HepG2 (cell line): ENCODE results near the gene LHB. TPM values are rescaled to one million over a fixed set of nuclear protein-coding genes. Genes with fewer than 3 reads are reported as not detected.

Source experiments
- CBX5 ChIP-seq: sonication (generic); formaldehyde crosslinking; IDR thresholded peaks from 2 replicates; pipeline ENCODE4 v1.4.0; 2020; ENCODE audit warnings: missing genetic modification reagents, borderline replicate concordance
- CC2D1A ChIP-seq: sonication (generic); formaldehyde crosslinking; IDR thresholded peaks from 2 replicates; pipeline ENCODE4 v1.8.1; 2023; ENCODE audit warnings: mild to moderate bottlenecking, missing genetic modification reagents
- EHMT2 ChIP-seq: fragments of 200-600 bp; sonication (generic); IDR thresholded peaks from 2 replicates; pipeline ENCODE4 v1.7.0; 2017; ENCODE audit warnings: antibody characterized with exemption, low read depth, low read length, borderline replicate concordance
- ISL2 ChIP-seq: sonication (generic); formaldehyde crosslinking; IDR thresholded peaks from 2 replicates; pipeline ENCODE4 v1.5.0; 2020; ENCODE audit warnings: missing genetic modification reagents
- JUN ChIP-seq: sonication (generic); formaldehyde crosslinking; IDR thresholded peaks from 2 replicates; pipeline ENCODE4 v1.4.0; 2020; ENCODE audit warnings: mild to moderate bottlenecking, missing genetic modification reagents
- KDM2A ChIP-seq: sonication (generic); formaldehyde crosslinking; IDR thresholded peaks from 2 replicates; pipeline ENCODE4 v1.4.0; 2020; ENCODE audit warnings: low read depth, missing genetic modification reagents, borderline replicate concordance
- MEIS2 ChIP-seq: sonication (generic); formaldehyde crosslinking; IDR thresholded peaks from 2 replicates; pipeline ENCODE4 v1.9.0; 2021; ENCODE audit warnings: mild to moderate bottlenecking, missing genetic modification reagents
- RXRA ChIP-seq: sonication (generic); formaldehyde crosslinking; IDR thresholded peaks from 2 replicates; pipeline ENCODE4 v1.5.1; 2020; ENCODE audit warnings: missing genetic modification reagents
- SOX6 ChIP-seq, 2 experiments: fragments of 450-650 bp in 1 of 2; sonication (generic) in 1 of 2; formaldehyde crosslinking in 1 of 2; IDR thresholded peaks; 2 replicates each; pipeline versions ENCODE4 v1.4.0 to v1.6.1; 2017 to 2020; ENCODE audit warnings: antibody characterized with exemption in 1 of 2, mild to moderate bottlenecking in 1 of 2, missing genetic modification reagents in 1 of 2
- ZNF136 ChIP-seq: sonication (generic); formaldehyde crosslinking; IDR thresholded peaks from 2 replicates; pipeline ENCODE4 v1.8.1; 2022; ENCODE audit warnings: low read depth, mild to moderate bottlenecking, moderate library complexity, missing genetic modification reagents
- ZNF17 ChIP-seq: sonication (generic); formaldehyde crosslinking; IDR thresholded peaks from 2 replicates; pipeline ENCODE4 v1.5.0; 2020; ENCODE audit warnings: mild to moderate bottlenecking, missing genetic modification reagents
- ZNF3 ChIP-seq: IDR thresholded peaks from 2 replicates; pipeline ENCODE4 v1.7.0; 2017; ENCODE audit warnings: inconsistent platforms
- ZNF484 ChIP-seq: sonication (generic); formaldehyde crosslinking; IDR thresholded peaks from 2 replicates; pipeline ENCODE4 v1.5.1; 2020; ENCODE audit warnings: mild to moderate bottlenecking, low read depth, missing genetic modification reagents, borderline replicate concordance
- ZNF776 ChIP-seq: sonication (generic); formaldehyde crosslinking; IDR thresholded peaks from 2 replicates; pipeline ENCODE4 v1.4.0; 2020; ENCODE audit warnings: mild to moderate bottlenecking, missing genetic modification reagents
- ZNF780A ChIP-seq: sonication (generic); formaldehyde crosslinking; IDR thresholded peaks from 2 replicates; pipeline ENCODE4 v1.8.0; 2022; ENCODE audit warnings: mild to moderate bottlenecking, missing genetic modification reagents, moderate library complexity
- polyA plus RNA-seq, 8 experiments: library from polyadenylated mRNA; depleted of rRNA in 3 of 8; stranded (reverse) in 7 of 8; unstranded in 1 of 8; fragments of >200 nt; fragmentation: Illumina TruSeq in 4 of 8; extraction: Trizol in 4 of 8; gene quantifications; 2 replicates each; pipeline versions ENCODE4 v1.2.1 to v1.2.3, GENCODE V29; 2011 to 2016; ENCODE audit warnings: low read depth in 4 of 8, missing spikeins in 1 of 8, mixed read lengths in 1 of 8; ENCODE audit not compliant: insufficient read depth in 1 of 8
- total RNA-seq, 5 experiments: library from RNA; depleted of rRNA; stranded (reverse); fragments of >200 nt; fragmentation: Illumina TruSeq; extraction: Trizol; gene quantifications; 2 replicates each; pipeline ENCODE4 v1.2.3, GENCODE V29; 2016; ENCODE audit warnings: low read depth in 1 of 5
- TF ChIP-seq, protein P1 (sequence below): sonication (generic); formaldehyde crosslinking; IDR thresholded peaks from 2 replicates; pipeline ENCODE4 v1.4.0; 2020; ENCODE audit warnings: missing genetic modification reagents, mild to moderate bottlenecking, borderline replicate concordance
- TF ChIP-seq, protein P2 (sequence below): sonication (generic); formaldehyde crosslinking; conservative IDR thresholded peaks from 2 replicates; pipeline ENCODE4 v1.8.1; 2023; ENCODE audit warnings: missing genetic modification reagents
- TF ChIP-seq, protein P3 (sequence below): sonication (generic); formaldehyde crosslinking; IDR thresholded peaks from 2 replicates; pipeline ENCODE4 v1.4.0; 2020; ENCODE audit warnings: missing genetic modification reagents
- TF ChIP-seq, protein P4 (sequence below): sonication (generic); formaldehyde crosslinking; IDR thresholded peaks from 2 replicates; pipeline ENCODE4 v1.4.0; 2020; ENCODE audit warnings: missing genetic modification reagents
- TF ChIP-seq, protein P5 (sequence below): sonication (generic); formaldehyde crosslinking; IDR thresholded peaks from 2 replicates; pipeline ENCODE4 v1.9.0; 2022; ENCODE audit warnings: missing genetic modification reagents, mild to moderate bottlenecking, borderline replicate concordance

Gene LHB
- total and polyA plus RNA-seq, 2 of the 13 experiments (the other 11 are each of a cell fraction or from before 2014, with no cell fraction given) = not detected

DNA sequence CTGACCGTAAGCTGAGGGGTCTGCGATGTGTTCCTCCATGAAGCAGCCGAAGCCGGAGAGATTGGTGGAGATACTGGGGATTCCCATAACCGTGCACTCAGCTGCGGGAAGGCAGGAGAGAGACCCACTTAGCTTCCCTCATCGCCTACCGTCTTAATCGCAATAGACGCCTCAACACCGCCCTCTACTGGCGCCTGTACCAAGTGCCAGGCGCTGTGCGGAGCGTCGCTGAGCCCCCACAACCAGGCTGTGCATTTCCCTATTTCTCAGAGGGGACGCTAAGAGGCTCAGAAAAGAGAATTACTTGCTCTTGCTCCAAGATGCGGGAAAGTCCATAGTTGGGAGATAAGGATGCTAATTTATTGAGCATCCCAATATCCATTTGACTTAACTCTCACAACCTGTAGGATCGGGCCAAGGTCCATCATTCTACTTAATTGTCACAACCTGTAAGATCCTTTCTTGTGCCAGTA is 45.9 kb downstream of the LHB start (continued):
- TF ChIP-seq EHMT2 = no peak
- TF ChIP-seq ZNF776 (CRISPR knock-in tag) = no peak
- TF ChIP-seq JUN (CRISPR knock-in tag) = no peak
- TF ChIP-seq, protein P1, sequence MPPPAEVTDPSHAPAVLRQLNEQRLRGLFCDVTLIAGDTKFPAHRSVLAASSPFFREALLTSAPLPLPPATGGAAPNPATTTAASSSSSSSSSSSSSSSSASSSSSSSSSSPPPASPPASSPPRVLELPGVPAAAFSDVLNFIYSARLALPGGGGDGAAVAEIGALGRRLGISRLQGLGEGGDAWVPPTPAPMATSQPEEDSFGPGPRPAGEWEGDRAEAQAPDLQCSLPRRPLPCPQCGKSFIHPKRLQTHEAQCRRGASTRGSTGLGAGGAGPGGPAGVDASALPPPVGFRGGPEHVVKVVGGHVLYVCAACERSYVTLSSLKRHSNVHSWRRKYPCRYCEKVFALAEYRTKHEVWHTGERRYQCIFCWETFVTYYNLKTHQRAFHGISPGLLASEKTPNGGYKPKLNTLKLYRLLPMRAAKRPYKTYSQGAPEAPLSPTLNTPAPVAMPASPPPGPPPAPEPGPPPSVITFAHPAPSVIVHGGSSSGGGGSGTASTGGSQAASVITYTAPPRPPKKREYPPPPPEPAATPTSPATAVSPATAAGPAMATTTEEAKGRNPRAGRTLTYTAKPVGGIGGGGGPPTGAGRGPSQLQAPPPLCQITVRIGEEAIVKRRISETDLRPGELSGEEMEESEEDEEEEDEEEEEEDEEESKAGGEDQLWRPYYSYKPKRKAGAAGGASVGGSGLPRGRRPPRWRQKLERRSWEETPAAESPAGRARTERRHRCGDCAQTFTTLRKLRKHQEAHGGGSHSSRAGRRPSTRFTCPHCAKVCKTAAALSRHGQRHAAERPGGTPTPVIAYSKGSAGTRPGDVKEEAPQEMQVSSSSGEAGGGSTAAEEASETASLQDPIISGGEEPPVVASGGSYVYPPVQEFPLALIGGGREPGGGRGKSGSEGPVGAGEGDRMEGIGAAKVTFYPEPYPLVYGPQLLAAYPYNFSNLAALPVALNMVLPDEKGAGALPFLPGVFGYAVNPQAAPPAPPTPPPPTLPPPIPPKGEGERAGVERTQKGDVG (CRISPR knock-in tag) = no peak
- no peak for TF ChIP-seq ZNF3
- no peak for TF ChIP-seq ZNF17
- TF ChIP-seq, protein P2, sequence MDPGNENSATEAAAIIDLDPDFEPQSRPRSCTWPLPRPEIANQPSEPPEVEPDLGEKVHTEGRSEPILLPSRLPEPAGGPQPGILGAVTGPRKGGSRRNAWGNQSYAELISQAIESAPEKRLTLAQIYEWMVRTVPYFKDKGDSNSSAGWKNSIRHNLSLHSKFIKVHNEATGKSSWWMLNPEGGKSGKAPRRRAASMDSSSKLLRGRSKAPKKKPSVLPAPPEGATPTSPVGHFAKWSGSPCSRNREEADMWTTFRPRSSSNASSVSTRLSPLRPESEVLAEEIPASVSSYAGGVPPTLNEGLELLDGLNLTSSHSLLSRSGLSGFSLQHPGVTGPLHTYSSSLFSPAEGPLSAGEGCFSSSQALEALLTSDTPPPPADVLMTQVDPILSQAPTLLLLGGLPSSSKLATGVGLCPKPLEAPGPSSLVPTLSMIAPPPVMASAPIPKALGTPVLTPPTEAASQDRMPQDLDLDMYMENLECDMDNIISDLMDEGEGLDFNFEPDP (CRISPR knock-in tag) = no peak
- TF ChIP-seq, protein P3, sequence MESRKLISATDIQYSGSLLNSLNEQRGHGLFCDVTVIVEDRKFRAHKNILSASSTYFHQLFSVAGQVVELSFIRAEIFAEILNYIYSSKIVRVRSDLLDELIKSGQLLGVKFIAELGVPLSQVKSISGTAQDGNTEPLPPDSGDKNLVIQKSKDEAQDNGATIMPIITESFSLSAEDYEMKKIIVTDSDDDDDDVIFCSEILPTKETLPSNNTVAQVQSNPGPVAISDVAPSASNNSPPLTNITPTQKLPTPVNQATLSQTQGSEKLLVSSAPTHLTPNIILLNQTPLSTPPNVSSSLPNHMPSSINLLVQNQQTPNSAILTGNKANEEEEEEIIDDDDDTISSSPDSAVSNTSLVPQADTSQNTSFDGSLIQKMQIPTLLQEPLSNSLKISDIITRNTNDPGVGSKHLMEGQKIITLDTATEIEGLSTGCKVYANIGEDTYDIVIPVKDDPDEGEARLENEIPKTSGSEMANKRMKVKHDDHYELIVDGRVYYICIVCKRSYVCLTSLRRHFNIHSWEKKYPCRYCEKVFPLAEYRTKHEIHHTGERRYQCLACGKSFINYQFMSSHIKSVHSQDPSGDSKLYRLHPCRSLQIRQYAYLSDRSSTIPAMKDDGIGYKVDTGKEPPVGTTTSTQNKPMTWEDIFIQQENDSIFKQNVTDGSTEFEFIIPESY (CRISPR knock-in tag) = peak; percentile 94
- TF ChIP-seq ISL2 (CRISPR knock-in tag) = no peak
- peak; percentile 80 for TF ChIP-seq KDM2A
- no peak for TF ChIP-seq ZNF136 (CRISPR knock-in tag)
- TF ChIP-seq CBX5 (CRISPR knock-in tag) = no peak
- TF ChIP-seq MEIS2 (CRISPR knock-in tag) = no peak
- no peak for TF ChIP-seq SOX6 (IDR thresholded peaks at IDR 0.05)
- 0 out of 2 replicates have a peak, but pooled peaks have one; percentile 34 for TF ChIP-seq SOX6 (CRISPR knock-in tag; IDR thresholded peaks at IDR 0.05)
- TF ChIP-seq, protein P4, sequence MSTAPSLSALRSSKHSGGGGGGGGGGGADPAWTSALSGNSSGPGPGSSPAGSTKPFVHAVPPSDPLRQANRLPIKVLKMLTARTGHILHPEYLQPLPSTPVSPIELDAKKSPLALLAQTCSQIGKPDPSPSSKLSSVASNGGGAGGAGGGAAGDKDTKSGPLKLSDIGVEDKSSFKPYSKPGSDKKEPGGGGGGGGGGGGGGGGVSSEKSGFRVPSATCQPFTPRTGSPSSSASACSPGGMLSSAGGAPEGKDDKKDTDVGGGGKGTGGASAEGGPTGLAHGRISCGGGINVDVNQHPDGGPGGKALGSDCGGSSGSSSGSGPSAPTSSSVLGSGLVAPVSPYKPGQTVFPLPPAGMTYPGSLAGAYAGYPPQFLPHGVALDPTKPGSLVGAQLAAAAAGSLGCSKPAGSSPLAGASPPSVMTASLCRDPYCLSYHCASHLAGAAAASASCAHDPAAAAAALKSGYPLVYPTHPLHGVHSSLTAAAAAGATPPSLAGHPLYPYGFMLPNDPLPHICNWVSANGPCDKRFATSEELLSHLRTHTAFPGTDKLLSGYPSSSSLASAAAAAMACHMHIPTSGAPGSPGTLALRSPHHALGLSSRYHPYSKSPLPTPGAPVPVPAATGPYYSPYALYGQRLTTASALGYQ = no peak
- TF ChIP-seq ZNF484 = no peak
- TF ChIP-seq CC2D1A (CRISPR knock-in tag) = no peak
- TF ChIP-seq, protein P5, sequence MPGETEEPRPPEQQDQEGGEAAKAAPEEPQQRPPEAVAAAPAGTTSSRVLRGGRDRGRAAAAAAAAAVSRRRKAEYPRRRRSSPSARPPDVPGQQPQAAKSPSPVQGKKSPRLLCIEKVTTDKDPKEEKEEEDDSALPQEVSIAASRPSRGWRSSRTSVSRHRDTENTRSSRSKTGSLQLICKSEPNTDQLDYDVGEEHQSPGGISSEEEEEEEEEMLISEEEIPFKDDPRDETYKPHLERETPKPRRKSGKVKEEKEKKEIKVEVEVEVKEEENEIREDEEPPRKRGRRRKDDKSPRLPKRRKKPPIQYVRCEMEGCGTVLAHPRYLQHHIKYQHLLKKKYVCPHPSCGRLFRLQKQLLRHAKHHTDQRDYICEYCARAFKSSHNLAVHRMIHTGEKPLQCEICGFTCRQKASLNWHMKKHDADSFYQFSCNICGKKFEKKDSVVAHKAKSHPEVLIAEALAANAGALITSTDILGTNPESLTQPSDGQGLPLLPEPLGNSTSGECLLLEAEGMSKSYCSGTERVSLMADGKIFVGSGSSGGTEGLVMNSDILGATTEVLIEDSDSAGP = peak; percentile 43; the same call in 1 of the 2 replicates
- no peak for TF ChIP-seq ZNF780A (CRISPR knock-in tag)
- TF ChIP-seq RXRA = no peak
